ENCODE data around the gene EXOC7.

DNA sequence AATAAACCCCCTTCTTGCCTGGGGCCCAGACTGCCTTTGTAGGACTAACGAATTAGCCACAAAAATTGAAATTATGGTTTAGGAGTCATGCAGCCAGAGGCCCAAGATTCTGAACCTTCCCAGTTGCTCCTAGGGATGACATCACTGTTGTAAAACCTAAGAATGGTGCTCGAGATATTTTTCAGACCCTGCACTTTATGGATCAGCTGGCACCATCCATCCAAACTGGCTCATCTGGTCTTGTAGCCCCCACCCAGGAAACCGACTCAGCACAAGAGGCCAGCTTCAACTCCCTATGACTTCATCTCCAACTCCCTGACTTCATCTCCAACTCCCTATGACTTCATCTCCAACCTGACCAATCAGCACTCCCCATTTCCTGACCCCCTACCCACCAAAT is 65.5 kb downstream of the EXOC7 start:
- TF ChIP-seq, protein P1, sequence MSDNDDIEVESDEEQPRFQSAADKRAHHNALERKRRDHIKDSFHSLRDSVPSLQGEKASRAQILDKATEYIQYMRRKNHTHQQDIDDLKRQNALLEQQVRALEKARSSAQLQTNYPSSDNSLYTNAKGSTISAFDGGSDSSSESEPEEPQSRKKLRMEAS (IDR thresholded peaks at IDR 0.05), result no peak
- TF ChIP-seq TAF1 (IDR thresholded peaks at IDR 0.05; ENCODE audit: low read depth), result no peak
- TF ChIP-seq TCF12 (IDR thresholded peaks at IDR 0.05; ENCODE audit: low read depth), result no peak
- TF ChIP-seq CEBPB (IDR thresholded peaks at IDR 0.05), result no peak
- no peak for TF ChIP-seq YY1 (IDR thresholded peaks at IDR 0.05; ENCODE audit: low read depth)
- TF ChIP-seq RAD21 (IDR thresholded peaks at IDR 0.05; ENCODE audit: low read depth), result no peak
- TF ChIP-seq, protein P2, sequence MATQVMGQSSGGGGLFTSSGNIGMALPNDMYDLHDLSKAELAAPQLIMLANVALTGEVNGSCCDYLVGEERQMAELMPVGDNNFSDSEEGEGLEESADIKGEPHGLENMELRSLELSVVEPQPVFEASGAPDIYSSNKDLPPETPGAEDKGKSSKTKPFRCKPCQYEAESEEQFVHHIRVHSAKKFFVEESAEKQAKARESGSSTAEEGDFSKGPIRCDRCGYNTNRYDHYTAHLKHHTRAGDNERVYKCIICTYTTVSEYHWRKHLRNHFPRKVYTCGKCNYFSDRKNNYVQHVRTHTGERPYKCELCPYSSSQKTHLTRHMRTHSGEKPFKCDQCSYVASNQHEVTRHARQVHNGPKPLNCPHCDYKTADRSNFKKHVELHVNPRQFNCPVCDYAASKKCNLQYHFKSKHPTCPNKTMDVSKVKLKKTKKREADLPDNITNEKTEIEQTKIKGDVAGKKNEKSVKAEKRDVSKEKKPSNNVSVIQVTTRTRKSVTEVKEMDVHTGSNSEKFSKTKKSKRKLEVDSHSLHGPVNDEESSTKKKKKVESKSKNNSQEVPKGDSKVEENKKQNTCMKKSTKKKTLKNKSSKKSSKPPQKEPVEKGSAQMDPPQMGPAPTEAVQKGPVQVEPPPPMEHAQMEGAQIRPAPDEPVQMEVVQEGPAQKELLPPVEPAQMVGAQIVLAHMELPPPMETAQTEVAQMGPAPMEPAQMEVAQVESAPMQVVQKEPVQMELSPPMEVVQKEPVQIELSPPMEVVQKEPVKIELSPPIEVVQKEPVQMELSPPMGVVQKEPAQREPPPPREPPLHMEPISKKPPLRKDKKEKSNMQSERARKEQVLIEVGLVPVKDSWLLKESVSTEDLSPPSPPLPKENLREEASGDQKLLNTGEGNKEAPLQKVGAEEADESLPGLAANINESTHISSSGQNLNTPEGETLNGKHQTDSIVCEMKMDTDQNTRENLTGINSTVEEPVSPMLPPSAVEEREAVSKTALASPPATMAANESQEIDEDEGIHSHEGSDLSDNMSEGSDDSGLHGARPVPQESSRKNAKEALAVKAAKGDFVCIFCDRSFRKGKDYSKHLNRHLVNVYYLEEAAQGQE (IDR thresholded peaks at IDR 0.05; ENCODE audit: low read depth), result no peak
- TF ChIP-seq, protein P3, sequence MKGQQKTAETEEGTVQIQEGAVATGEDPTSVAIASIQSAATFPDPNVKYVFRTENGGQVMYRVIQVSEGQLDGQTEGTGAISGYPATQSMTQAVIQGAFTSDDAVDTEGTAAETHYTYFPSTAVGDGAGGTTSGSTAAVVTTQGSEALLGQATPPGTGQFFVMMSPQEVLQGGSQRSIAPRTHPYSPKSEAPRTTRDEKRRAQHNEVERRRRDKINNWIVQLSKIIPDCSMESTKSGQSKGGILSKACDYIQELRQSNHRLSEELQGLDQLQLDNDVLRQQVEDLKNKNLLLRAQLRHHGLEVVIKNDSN (IDR thresholded peaks at IDR 0.05), result no peak
- no peak for TF ChIP-seq NFIC (IDR thresholded peaks at IDR 0.05)
- TF ChIP-seq ZBTB7A (IDR thresholded peaks at IDR 0.05; ENCODE audit: low read depth), result no peak

All from Ishikawa (cell line).